Measurements from ENCODE around the gene MBP. TPM values are rescaled to one million over a fixed set of nuclear protein-coding genes. Genes with fewer than 3 reads are reported as not detected.

The MBP gene
- total RNA-seq, 1 donor from 2014 or later: 9.7 TPM

- H3K27me3 Mint-ChIP-seq (ENCODE audit: unreplicated experiment): no peaks in the 10 kb centered on the region
- H3K9me3 Mint-ChIP-seq (ENCODE audit: unreplicated experiment): no peaks in the 10 kb centered on the region
- peaks cover 4% of the 10 kb centered on the region for H3K36me3 Mint-ChIP-seq (ENCODE audit: low read depth, unreplicated experiment)
- no peak for DNase-seq (ENCODE audit: low spot score)
- H3K4me1 Mint-ChIP-seq (ENCODE audit: unreplicated experiment): no peaks in the 10 kb centered on the region
- H3K27ac Mint-ChIP-seq (ENCODE audit: unreplicated experiment): no peak overlapping the region
- no peak for TF ChIP-seq CTCF (IDR thresholded peaks at IDR 0.05; ENCODE audit: unreplicated experiment)
- H3K4me3 Mint-ChIP-seq (ENCODE audit: unreplicated experiment): no peak overlapping the region
Observed at GRCh38 chr18:77046409-77046808, 86.2 kb downstream of the MBP start.

GRCh38 chr18:77045677-77046076 lies 86.9 kb downstream of the MBP start:
- H3K27me3 Mint-ChIP-seq (ENCODE audit: unreplicated experiment): no peaks in the 10 kb centered on the region
- no peak for TF ChIP-seq CTCF (IDR thresholded peaks at IDR 0.05; ENCODE audit: unreplicated experiment)
- peaks cover 4% of the 10 kb centered on the region for H3K36me3 Mint-ChIP-seq (ENCODE audit: low read depth, unreplicated experiment)

DNA sequence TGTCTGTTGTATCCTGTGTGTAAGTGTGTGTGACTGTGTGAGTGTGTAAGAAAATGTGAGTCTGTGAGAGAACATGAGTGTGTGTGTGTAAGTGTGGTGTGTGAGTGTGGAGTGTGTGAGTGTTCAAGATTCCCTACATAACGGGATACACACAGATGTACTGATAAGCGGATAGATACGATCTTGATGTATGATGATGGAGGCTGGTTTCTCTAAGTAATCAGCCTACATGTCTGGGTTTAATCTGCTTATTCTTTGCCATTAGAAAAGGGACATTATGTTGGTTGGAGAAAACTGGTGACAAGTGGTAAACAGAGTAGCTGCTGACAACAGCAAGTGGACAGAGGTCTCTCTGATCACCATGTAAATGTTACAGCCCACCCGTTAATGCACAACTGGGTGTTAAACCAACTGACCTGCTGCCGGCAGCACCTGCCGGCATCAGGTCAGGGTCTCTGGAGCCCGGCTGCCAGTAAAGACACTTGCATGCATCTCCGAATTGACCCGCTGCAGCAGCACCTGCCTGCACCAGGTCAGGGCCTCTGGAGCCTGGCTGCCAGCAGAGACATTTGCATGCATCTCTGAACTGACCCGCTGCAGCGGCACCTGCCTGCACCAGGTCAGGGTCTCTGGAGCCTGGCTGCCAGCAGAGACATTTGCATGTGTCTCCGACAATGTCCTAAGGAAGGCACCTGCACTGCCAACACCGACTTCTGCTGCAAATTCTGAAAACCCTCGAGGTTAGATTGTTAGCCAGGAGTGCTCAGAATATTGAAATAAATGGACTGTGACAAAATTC lies 87.5 kb downstream of the MBP start:
- no peak for TF ChIP-seq CTCF (IDR thresholded peaks at IDR 0.05; ENCODE audit: unreplicated experiment)
- Mint-ChIP-seq H3K27me3 (ENCODE audit: unreplicated experiment) (no peaks in the 10 kb centered on the region), H3K9me3 (ENCODE audit: unreplicated experiment) (no peaks in the 10 kb centered on the region), H3K27ac (ENCODE audit: unreplicated experiment) (no peak overlapping the region), H3K36me3 (ENCODE audit: low read depth, unreplicated experiment) (peaks cover 4% of the 10 kb centered on the region), H3K4me1 (ENCODE audit: unreplicated experiment) (no peaks in the 10 kb centered on the region), H3K4me3 (ENCODE audit: unreplicated experiment) (no peak overlapping the region)
- no peak for DNase-seq (ENCODE audit: low spot score)

More at GRCh38 chr18:77045677-77046076, 86.9 kb downstream of the MBP start:
- Mint-ChIP-seq H3K27ac (ENCODE audit: unreplicated experiment) (no peak overlapping the region), H3K9me3 (ENCODE audit: unreplicated experiment) (no peaks in the 10 kb centered on the region), H3K4me3 (ENCODE audit: unreplicated experiment) (no peak overlapping the region), H3K4me1 (ENCODE audit: unreplicated experiment) (no peaks in the 10 kb centered on the region)
- no peak for DNase-seq (ENCODE audit: low spot score)

GRCh38 chr18:77043541-77044280 lies 88.9 kb downstream of the MBP start:
- no peak overlapping the region for H3K27ac Mint-ChIP-seq (ENCODE audit: unreplicated experiment)
- no peak for TF ChIP-seq CTCF (IDR thresholded peaks at IDR 0.05; ENCODE audit: unreplicated experiment)
- no peaks in the 10 kb centered on the region for H3K27me3 Mint-ChIP-seq (ENCODE audit: unreplicated experiment)
- H3K9me3 Mint-ChIP-seq (ENCODE audit: unreplicated experiment): no peaks in the 10 kb centered on the region
- DNase-seq (ENCODE audit: low spot score): no peak
- peaks cover 4% of the 10 kb centered on the region for H3K36me3 Mint-ChIP-seq (ENCODE audit: low read depth, unreplicated experiment)
- no peak overlapping the region for H3K4me3 Mint-ChIP-seq (ENCODE audit: unreplicated experiment)
- peaks cover 2% of the 10 kb centered on the region for H3K4me1 Mint-ChIP-seq (ENCODE audit: unreplicated experiment)

DNA sequence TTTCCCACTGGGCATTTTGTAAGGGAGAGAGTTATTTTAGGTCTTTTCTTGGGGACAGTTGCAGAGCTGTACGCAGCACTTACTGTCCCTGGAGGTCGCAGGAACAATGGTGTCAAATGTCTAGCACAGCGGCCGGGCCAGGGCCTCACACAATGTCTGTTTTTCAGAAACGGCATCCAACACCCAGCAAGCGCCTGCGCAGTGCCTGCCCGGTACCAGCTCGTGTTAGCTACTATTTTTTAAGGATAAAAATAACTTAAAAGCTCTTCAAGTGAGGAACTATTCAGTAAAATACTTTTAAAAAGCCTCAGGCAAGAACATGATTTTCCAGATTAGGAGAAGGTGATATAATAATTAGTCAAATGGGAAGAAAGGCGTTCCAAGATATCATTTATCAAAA lies 90.0 kb downstream of the MBP start:
- Mint-ChIP-seq H3K27ac (ENCODE audit: unreplicated experiment) (no peak overlapping the region), H3K9me3 (ENCODE audit: unreplicated experiment) (no peaks in the 10 kb centered on the region), H3K36me3 (ENCODE audit: low read depth, unreplicated experiment) (no peaks in the 10 kb centered on the region), H3K27me3 (ENCODE audit: unreplicated experiment) (no peaks in the 10 kb centered on the region), H3K4me3 (ENCODE audit: unreplicated experiment) (no peak overlapping the region), H3K4me1 (ENCODE audit: unreplicated experiment) (peaks cover 2% of the 10 kb centered on the region)
- no peak for TF ChIP-seq CTCF (IDR thresholded peaks at IDR 0.05; ENCODE audit: unreplicated experiment)
- DNase-seq (ENCODE audit: low spot score): no peak
